ENCODE data around the gene SEC24C.
"Not testable (repeated sequence)": the region's sequence is repeated elsewhere in the genome, so short reads cannot be mapped to it uniquely, and the experiment has no call there.

GRCh38 chr10:73711683-73712082 lies 32.5 kb upstream of the SEC24C start:
- not testable (repeated sequence) for TF ChIP-seq POLR2A (IDR thresholded peaks at IDR 0.05; ENCODE audit: low read length); GATA1 (IDR thresholded peaks at IDR 0.05; ENCODE audit: low read depth, low read length)
